HepG2 (cell line): ENCODE results near the gene GNA14. TPM values are rescaled to one million over a fixed set of nuclear protein-coding genes. Genes with fewer than 3 reads are reported as not detected.

ENCODE experiments used
- ATAC-seq: fragments of 200-7000 bp; cut with Tn5 transposase; 3 replicates; pipeline ENCODE4 v1.9.1; 2020; ENCODE audit warnings: mild to moderate bottlenecking, moderate library complexity
- BruUV-seq: library from RNA; stranded (reverse); fragments of 400-500 nt; replicated peaks from 2 replicates; lab custom pipeline; 2021; lab: Mats Ljungman, UMichigan
- CTCF ChIA-PET: fragments of 300-600 bp; formaldehyde crosslinking; extraction: SDS; loops from one replicate; lab custom pipeline; 2021; ENCODE audit warnings: low total read pairs, inconsistent platforms, low intra/inter-chr PET ratio; lab: Yijun Ruan, JAX
- POLR2A ChIA-PET: fragments of 350-600 bp; sonication (Branson Sonifier 250); formaldehyde crosslinking; loops from one replicate; lab custom pipeline; 2020; ENCODE audit warnings: antibody characterized with exemption, inconsistent platforms; lab: Yijun Ruan, JAX
- DNase-seq: peaks from one replicate; pipeline ENCODE4 v3.0.0-alpha.2; 2015; ENCODE audit warnings: low spot score
- FAIRE-seq: peaks from 3 replicates; lab custom pipeline; 2011; peaks lifted over from hg19 to GRCh38; lab: Jason Lieb, UNC
- H2AFZ ChIP-seq: one replicate; pipeline ENCODE4 v1.6.1; 2011; ENCODE audit warnings: low read length, inconsistent platforms
- H3K27ac ChIP-seq: fragments of 300-600 bp; 3 replicates; pipeline ENCODE4 v1.8.0; 2011; ENCODE audit warnings: mixed run types, mild to moderate bottlenecking, mixed read lengths, low read length, inconsistent platforms; ENCODE audit not compliant: insufficient read depth; ENCODE audit errors: extremely low read length
- H3K27me3 ChIP-seq, 2 experiments: fragments of 200-600 bp in 1 of 2; 2 replicates in 1 of 2; 3 replicates in 1 of 2; pipeline versions ENCODE4 v1.6.0 to v1.8.0; 2011; ENCODE audit warnings: low read length in 2 of 2, mild to moderate bottlenecking in 2 of 2, moderate library complexity in 2 of 2, inconsistent platforms in 1 of 2; ENCODE audit not compliant: insufficient read depth in 2 of 2, control insufficient read depth in 1 of 2
- H3K36me3 ChIP-seq, 2 experiments: fragments of 200-600 bp in 1 of 2; replicated peaks in 1 of 2; 2 replicates in 1 of 2; 3 replicates in 1 of 2; pipeline versions ENCODE4 v1.5.1 to v1.8.0; 2011; ENCODE audit warnings: low read length in 2 of 2, inconsistent platforms in 1 of 2; ENCODE audit not compliant: insufficient read depth in 2 of 2, control insufficient read depth in 1 of 2
- H3K4me1 ChIP-seq: 2 replicates; pipeline ENCODE4 v1.5.1; 2012; ENCODE audit warnings: low read length, inconsistent platforms; ENCODE audit not compliant: insufficient read depth
- H3K4me2 ChIP-seq: 2 replicates; pipeline ENCODE4 v1.6.0; 2011; ENCODE audit warnings: low read depth, low read length, inconsistent platforms
- H3K4me3 ChIP-seq, 3 experiments: fragments of 200-600 bp in 1 of 3; sonication (generic), shearing (Covaris generic) in 1 of 3; replicated peaks in 1 of 3; 2 replicates each; pipeline ENCODE4 v1.5.1; 2011 to 2016; ENCODE audit warnings: low read length in 3 of 3, inconsistent platforms in 2 of 3, low read depth in 2 of 3, mild to moderate bottlenecking in 2 of 3, control low read depth in 1 of 3, mixed read lengths in 1 of 3; ENCODE audit not compliant: insufficient read depth in 1 of 3
- H3K79me2 ChIP-seq: one replicate; pipeline ENCODE4 v1.6.1; 2011; ENCODE audit warnings: low read length, inconsistent platforms; ENCODE audit not compliant: insufficient read depth
- H3K9ac ChIP-seq: 2 replicates; pipeline ENCODE4 v1.6.0; 2011; ENCODE audit warnings: mild to moderate bottlenecking, low read depth, low read length, inconsistent platforms; ENCODE audit not compliant: insufficient read depth
- H3K9me3 ChIP-seq: 2 replicates; pipeline ENCODE4 v1.5.1; 2012; ENCODE audit warnings: mild to moderate bottlenecking, low read length
- H4K20me1 ChIP-seq: 2 replicates; pipeline ENCODE4 v1.6.0; 2011; ENCODE audit warnings: inconsistent platforms, mild to moderate bottlenecking, low read length, moderate library complexity; ENCODE audit not compliant: insufficient read depth
- AKAP8 ChIP-seq: sonication (generic); formaldehyde crosslinking; IDR thresholded peaks from 2 replicates; pipeline ENCODE4 v1.5.1; 2020; ENCODE audit warnings: mild to moderate bottlenecking, missing genetic modification reagents
- CCAR2 ChIP-seq: fragments of 200-400 bp; formaldehyde crosslinking; optimal IDR thresholded peaks from 2 replicates; pipeline ENCODE3; 2018; ENCODE audit warnings: low read depth, mild to moderate bottlenecking, low read length, moderate library complexity
- HIVEP1 ChIP-seq: sonication (generic); formaldehyde crosslinking; IDR thresholded peaks from 2 replicates; pipeline ENCODE4 v1.4.0; 2020; ENCODE audit warnings: mild to moderate bottlenecking, missing genetic modification reagents
- JUNB ChIP-seq: sonication (generic); formaldehyde crosslinking; IDR thresholded peaks from 2 replicates; pipeline ENCODE4 v1.8.0; 2022; ENCODE audit warnings: missing genetic modification reagents, mild to moderate bottlenecking, borderline replicate concordance
- NCOR1 ChIP-seq: fragments of 200-600 bp; sonication (generic); IDR thresholded peaks from 2 replicates; pipeline ENCODE4 v1.7.0; 2017; ENCODE audit warnings: antibody characterized with exemption, low read length, borderline replicate concordance
- NFRKB ChIP-seq: fragments of 450-650 bp; IDR thresholded peaks from 2 replicates; pipeline ENCODE4 v1.6.1; 2017
- NR3C1 ChIP-seq: sonication (generic); formaldehyde crosslinking; IDR thresholded peaks from 2 replicates; pipeline ENCODE4 v1.4.0; 2020; ENCODE audit warnings: missing genetic modification reagents
- PAWR ChIP-seq: sonication (generic); formaldehyde crosslinking; IDR thresholded peaks from 2 replicates; pipeline ENCODE4 v1.4.0; 2020; ENCODE audit warnings: missing genetic modification reagents, mild to moderate bottlenecking, borderline replicate concordance
- PPARG ChIP-seq: conservative IDR thresholded peaks from 2 replicates; pipeline ENCODE4 v1.6.1; 2016; ENCODE audit warnings: missing biosample characterization, missing genetic modification reagents
- RBAK ChIP-seq: sonication (generic); formaldehyde crosslinking; IDR thresholded peaks from 2 replicates; pipeline ENCODE4 v1.5.1; 2020; ENCODE audit warnings: mild to moderate bottlenecking, missing genetic modification reagents
- REXO4 ChIP-seq: sonication (generic); formaldehyde crosslinking; IDR thresholded peaks from 2 replicates; pipeline ENCODE4 v1.8.0; 2022; ENCODE audit warnings: missing genetic modification reagents, mild to moderate bottlenecking, borderline replicate concordance
- SMAD9 ChIP-seq: sonication (generic); formaldehyde crosslinking; IDR thresholded peaks from 2 replicates; pipeline ENCODE4 v1.5.1; 2020; ENCODE audit warnings: mild to moderate bottlenecking, missing genetic modification reagents
- SNRNP70 ChIP-seq: fragments of 200-400 bp; formaldehyde crosslinking; IDR thresholded peaks from 2 replicates; pipeline ENCODE4 v1.6.1; 2017; ENCODE audit warnings: mild to moderate bottlenecking, low read depth, low read length, moderate library complexity
- SRSF9 ChIP-seq: fragments of 200-400 bp; formaldehyde crosslinking; IDR thresholded peaks from 2 replicates; pipeline ENCODE4 v1.6.1; 2018; ENCODE audit warnings: borderline replicate concordance, mild to moderate bottlenecking, low read depth, low read length; ENCODE audit not compliant: insufficient read depth, poor library complexity, severe bottlenecking
- TAF1 ChIP-seq: sonication (generic); formaldehyde crosslinking; IDR thresholded peaks from 2 replicates; pipeline ENCODE4 v1.4.0; 2020; ENCODE audit warnings: missing genetic modification reagents
- ZBTB46 ChIP-seq: sonication (generic); formaldehyde crosslinking; IDR thresholded peaks from 2 replicates; pipeline ENCODE4 v1.4.0; 2020; ENCODE audit warnings: mild to moderate bottlenecking, missing genetic modification reagents, borderline replicate concordance
- ZNF224 ChIP-seq: sonication (generic); formaldehyde crosslinking; IDR thresholded peaks from 2 replicates; pipeline ENCODE4 v1.5.0; 2020; ENCODE audit warnings: mild to moderate bottlenecking, missing genetic modification reagents
- ZNF589 ChIP-seq: sonication (generic); formaldehyde crosslinking; conservative IDR thresholded peaks from 2 replicates; pipeline ENCODE4 v1.8.0; 2022; ENCODE audit warnings: mild to moderate bottlenecking, moderate library complexity, missing genetic modification reagents
- ZNF672 ChIP-seq: sonication (generic); formaldehyde crosslinking; IDR thresholded peaks from 2 replicates; pipeline ENCODE4 v1.8.1; 2022; ENCODE audit warnings: missing genetic modification reagents
- ZNF792 ChIP-seq: IDR thresholded peaks from 2 replicates; pipeline ENCODE4 v1.6.1; 2016
- ZSCAN12 ChIP-seq: sonication (generic); formaldehyde crosslinking; IDR thresholded peaks from 2 replicates; pipeline ENCODE4 v1.9.0; 2021; ENCODE audit warnings: mild to moderate bottlenecking, missing genetic modification reagents
- WGBS: methylation state at CpG from one replicate; pipeline ENCODE4 v1.1.6; 2017; ENCODE audit warnings: low lambda C conversion rate; 5-methylcytosine and 5-hydroxymethylcytosine counted together
- in situ Hi-C: cut with HindIII; loops from 2 replicates; pipeline ENCODE4 v1.10.0; 2017; ENCODE audit warnings: low pct_unique_long_range_greater_than_20kb; ENCODE audit not compliant: extremely low pct_ligation_motif_present
- intact Hi-C: fragments of 100-400 bp; cut with micrococcal nuclease; formaldehyde crosslinking; loops from one replicate; pipeline ENCODE4 v1.10.0; 2022; ENCODE audit not compliant: unreplicated experiment
- polyA plus RNA-seq, 8 experiments: library from polyadenylated mRNA; depleted of rRNA in 3 of 8; stranded (reverse) in 7 of 8; unstranded in 1 of 8; fragments of >200 nt; fragmentation: Illumina TruSeq in 4 of 8; extraction: Trizol in 4 of 8; gene quantifications; 2 replicates each; pipeline versions ENCODE4 v1.2.1 to v1.2.3, GENCODE V29; 2011 to 2016; ENCODE audit warnings: low read depth in 4 of 8, missing spikeins in 1 of 8, mixed read lengths in 1 of 8; ENCODE audit not compliant: insufficient read depth in 1 of 8
- total RNA-seq, 5 experiments: library from RNA; depleted of rRNA; stranded (reverse); fragments of >200 nt; fragmentation: Illumina TruSeq; extraction: Trizol; gene quantifications; 2 replicates each; pipeline ENCODE4 v1.2.3, GENCODE V29; 2016; ENCODE audit warnings: low read depth in 1 of 5
- TF ChIP-seq, protein P1 (sequence below): sonication (generic); formaldehyde crosslinking; IDR thresholded peaks from 2 replicates; pipeline ENCODE4 v1.5.0; 2020; ENCODE audit warnings: missing genetic modification reagents
- TF ChIP-seq, protein P2 (sequence below): fragments of 450-650 bp; IDR thresholded peaks from 2 replicates; pipeline ENCODE4 v1.6.1; 2017

Gene GNA14
- total and polyA plus RNA-seq, 2 of the 13 experiments (the other 11 are each of a cell fraction or from before 2014, with no cell fraction given), result not detected

DNA sequence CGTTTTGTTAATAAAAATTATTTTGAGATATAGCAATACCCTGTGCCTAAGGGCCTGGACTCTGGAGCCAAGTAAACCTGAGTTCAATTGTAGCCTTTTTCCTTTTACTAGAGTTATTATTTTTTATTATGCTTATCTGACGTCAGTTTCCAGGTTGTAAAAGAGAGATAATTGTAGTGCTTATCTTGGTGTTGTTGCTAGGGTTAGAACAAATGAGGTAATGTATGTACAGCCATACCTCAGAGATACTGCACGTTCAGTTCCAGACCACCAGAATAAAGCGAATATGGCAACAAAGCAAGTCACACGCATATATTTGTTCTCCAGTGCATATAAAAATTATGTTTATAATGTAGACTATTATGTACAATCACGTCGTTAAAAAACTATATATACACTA, 255.8 kb downstream of the GNA14 start (continued):
- TF ChIP-seq TAF1 (CRISPR knock-in tag) (no peak), NR3C1 (no peak), SNRNP70 (no peak), NFRKB (no peak), HIVEP1 (no peak), CCAR2 (no peak), SRSF9 (no peak), ZSCAN12 (CRISPR knock-in tag) (no peak), ZNF224 (CRISPR knock-in tag) (no peak), JUNB (CRISPR knock-in tag) (no peak), ZNF792 (no peak), ZNF589 (CRISPR knock-in tag) (no peak)
- TF ChIP-seq, protein P1, sequence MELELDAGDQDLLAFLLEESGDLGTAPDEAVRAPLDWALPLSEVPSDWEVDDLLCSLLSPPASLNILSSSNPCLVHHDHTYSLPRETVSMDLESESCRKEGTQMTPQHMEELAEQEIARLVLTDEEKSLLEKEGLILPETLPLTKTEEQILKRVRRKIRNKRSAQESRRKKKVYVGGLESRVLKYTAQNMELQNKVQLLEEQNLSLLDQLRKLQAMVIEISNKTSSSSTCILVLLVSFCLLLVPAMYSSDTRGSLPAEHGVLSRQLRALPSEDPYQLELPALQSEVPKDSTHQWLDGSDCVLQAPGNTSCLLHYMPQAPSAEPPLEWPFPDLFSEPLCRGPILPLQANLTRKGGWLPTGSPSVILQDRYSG (CRISPR knock-in tag), result no peak

- no TSS peak for BruUV-seq
- Histone ChIP-seq H3K27ac (no peak overlapping the region), H4K20me1 (no peaks in the 10 kb centered on the region), H3K9ac (no peak overlapping the region), H3K4me1 (no peaks in the 10 kb centered on the region), H3K79me2 (no peaks in the 10 kb centered on the region), H3K9me3 (no peaks in the 10 kb centered on the region), H3K36me3 (no peaks in the 10 kb centered on the region), H3K4me2 (no peak overlapping the region), H2AFZ (no peak overlapping the region), H3K27me3 (no peaks in the 10 kb centered on the region), H3K4me3 (no peak overlapping the region)
- intact Hi-C loops (no loop called here), in situ Hi-C loops (no loop called here)
- ATAC-seq (no peak), FAIRE-seq (no peak), DNase-seq (no peak)
- POLR2A ChIA-PET, result no interaction called here
- CTCF ChIA-PET, result no interaction called here
- WGBS, result 97% methylated on average over 3 of the region's 3 CpGs
- no peak for TF ChIP-seq RBAK
- TF ChIP-seq ZBTB46 (CRISPR knock-in tag), result no peak
- TF ChIP-seq PPARG, result no peak
- TF ChIP-seq, protein P2, sequence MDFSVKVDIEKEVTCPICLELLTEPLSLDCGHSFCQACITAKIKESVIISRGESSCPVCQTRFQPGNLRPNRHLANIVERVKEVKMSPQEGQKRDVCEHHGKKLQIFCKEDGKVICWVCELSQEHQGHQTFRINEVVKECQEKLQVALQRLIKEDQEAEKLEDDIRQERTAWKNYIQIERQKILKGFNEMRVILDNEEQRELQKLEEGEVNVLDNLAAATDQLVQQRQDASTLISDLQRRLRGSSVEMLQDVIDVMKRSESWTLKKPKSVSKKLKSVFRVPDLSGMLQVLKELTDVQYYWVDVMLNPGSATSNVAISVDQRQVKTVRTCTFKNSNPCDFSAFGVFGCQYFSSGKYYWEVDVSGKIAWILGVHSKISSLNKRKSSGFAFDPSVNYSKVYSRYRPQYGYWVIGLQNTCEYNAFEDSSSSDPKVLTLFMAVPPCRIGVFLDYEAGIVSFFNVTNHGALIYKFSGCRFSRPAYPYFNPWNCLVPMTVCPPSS, result no peak
- no peak for TF ChIP-seq PAWR (CRISPR knock-in tag)
- no peak for TF ChIP-seq NCOR1
- no peak for TF ChIP-seq AKAP8
- TF ChIP-seq ZNF672 (CRISPR knock-in tag), result no peak
- no peak for TF ChIP-seq SMAD9 (CRISPR knock-in tag)
- no peak for TF ChIP-seq REXO4 (CRISPR knock-in tag)
Measured at GRCh38 chr9:77391834-77392233, 256.3 kb downstream of the GNA14 start.
